A549 (cell line): ENCODE measurements around the gene ZNF296. TPM values are rescaled to one million over a fixed set of nuclear protein-coding genes. Genes with fewer than 3 reads are reported as not detected.
A peak's percentile ranks its signal among the peaks of the same experiment; 100 is the strongest.

Source experiments
- ATAC-seq, 2 experiments: fragments of 200-7000 bp in 1 of 2; fragments of >200 bp in 1 of 2; cut with Nextera tagmentation in 1 of 2; cut with Tn5 transposase in 1 of 2; 3 replicates each; pipeline versions ENCODE4 v1.8.0 to v1.9.1; 2018 to 2020; ENCODE audit warnings: mild to moderate bottlenecking in 1 of 2, moderate library complexity in 1 of 2
- CTCF ChIA-PET: fragments of 300-600 bp; sonication (Branson Sonifier 250); formaldehyde crosslinking; extraction: SDS; loops from one replicate; lab custom pipeline; 2021; ENCODE audit warnings: antibody characterized with exemption, inconsistent platforms; lab: Yijun Ruan, JAX
- POLR2A ChIA-PET: fragments of 350-600 bp; formaldehyde crosslinking; extraction: SDS; loops from one replicate; lab custom pipeline; 2021; ENCODE audit warnings: antibody characterized with exemption, inconsistent platforms; lab: Yijun Ruan, JAX
- DNase-seq, 2 experiments: peaks; one replicate each; pipeline versions ENCODE4 v3.0.0 to v3.0.0-alpha.2; 2011 to 2016; ENCODE audit warnings: low read depth in 1 of 2, low spot score in 1 of 2
- FAIRE-seq: peaks from 2 replicates; lab custom pipeline; 2011; peaks lifted over from hg19 to GRCh38; lab: Jason Lieb, UNC
- H3K27ac ChIP-seq, 2 experiments: fragments of >200 bp; sonication (Bioruptor Twin); formaldehyde crosslinking; 3 replicates each; pipeline ENCODE4 v1.5.1; 2016 to 2017
- H3K4me1 ChIP-seq: fragments of >200 bp; sonication (Bioruptor Twin); formaldehyde crosslinking; 3 replicates; pipeline ENCODE4 v1.6.1; 2016
- H3K4me2 ChIP-seq: fragments of >200 bp; sonication (Bioruptor Twin); formaldehyde crosslinking; 3 replicates; pipeline ENCODE4 v1.6.1; 2016
- H3K4me3 ChIP-seq: fragments of >200 bp; sonication (Bioruptor Twin); formaldehyde crosslinking; 3 replicates; pipeline ENCODE4 v1.5.1; 2016
- H3K9me3 ChIP-seq: fragments of >200 bp; sonication (Bioruptor Twin); formaldehyde crosslinking; 3 replicates; pipeline ENCODE4 v1.6.1; 2016
- CBX8 ChIP-seq: fragments of 200-600 bp; sonication (generic); IDR thresholded peaks from 2 replicates; pipeline ENCODE4 v1.6.1; 2016
- CEBPB ChIP-seq, 2 experiments: fragments of >200 bp in 1 of 2; sonication (Bioruptor Twin) in 1 of 2; formaldehyde crosslinking in 1 of 2; IDR thresholded peaks; 2 replicates each; pipeline ENCODE4 v1.6.1; 2012 to 2016
- CHD2 ChIP-seq: fragments of 150-350 bp; IDR thresholded peaks from 2 replicates; pipeline ENCODE4 v1.6.1; 2014; ENCODE audit warnings: low read length; ENCODE audit not compliant: partially characterized antibody
- CHD4 ChIP-seq: fragments of 200-600 bp; sonication (generic); IDR thresholded peaks from 2 replicates; pipeline ENCODE4 v1.6.1; 2016; ENCODE audit warnings: antibody characterized with exemption, mild to moderate bottlenecking, borderline replicate concordance
- EHF ChIP-seq: fragments of 250-450 bp; sonication (Bioruptor Pico); IDR thresholded peaks from 2 replicates; pipeline ENCODE4 v1.5.0; 2020; ENCODE audit warnings: mild to moderate bottlenecking
- EHMT2 ChIP-seq: fragments of 200-600 bp; sonication (generic); IDR thresholded peaks from 2 replicates; pipeline ENCODE4 v1.6.1; 2016; ENCODE audit warnings: antibody characterized with exemption, low read depth, mild to moderate bottlenecking, moderate library complexity
- ESRRA ChIP-seq: fragments of 150-350 bp; IDR thresholded peaks from 2 replicates; pipeline ENCODE4 v1.6.1; 2014; ENCODE audit warnings: mild to moderate bottlenecking, low read length, borderline replicate concordance
- GATA3 ChIP-seq: IDR thresholded peaks from 2 replicates; pipeline ENCODE4 v1.6.1; 2012; ENCODE audit warnings: borderline replicate concordance
- HDAC2 ChIP-seq: fragments of 200-600 bp; sonication (generic); IDR thresholded peaks from 2 replicates; pipeline ENCODE4 v1.6.1; 2016
- HEYL ChIP-seq: fragments of 250-450 bp; sonication (Bioruptor Pico); IDR thresholded peaks from 2 replicates; pipeline ENCODE4 v1.8.0; 2021; ENCODE audit warnings: mild to moderate bottlenecking, moderate library complexity
- HOXB5 ChIP-seq: fragments of 250-450 bp; sonication (Bioruptor Pico); IDR thresholded peaks from 2 replicates; pipeline ENCODE4 v1.5.0; 2020; ENCODE audit warnings: mild to moderate bottlenecking, moderate library complexity
- JUN ChIP-seq, 2 experiments: fragments of >200 bp; sonication (Bioruptor Twin); formaldehyde crosslinking; IDR thresholded peaks; 2 replicates in 1 of 2; 3 replicates in 1 of 2; pipeline ENCODE4 v1.6.1; 2016 to 2017
- KDM1A ChIP-seq: fragments of 200-600 bp; sonication (generic); IDR thresholded peaks from 2 replicates; pipeline ENCODE4 v1.6.1; 2016; ENCODE audit warnings: low read depth, mild to moderate bottlenecking
- MAFK ChIP-seq: fragments of 450-650 bp; IDR thresholded peaks from 2 replicates; pipeline ENCODE4 v1.6.1; 2014; ENCODE audit not compliant: partially characterized antibody
- MAZ ChIP-seq: fragments of 150-350 bp; IDR thresholded peaks from 2 replicates; pipeline ENCODE4 v1.6.1; 2014; ENCODE audit warnings: antibody characterized with exemption, low read depth, low read length, borderline replicate concordance
- MYC ChIP-seq: IDR thresholded peaks from 2 replicates; pipeline ENCODE4 v1.6.1; 2012; ENCODE audit warnings: mild to moderate bottlenecking, inconsistent platforms, low read length, improper control_type of control experiment, borderline replicate concordance
- POLR2AphosphoS2 ChIP-seq: conservative IDR thresholded peaks from 2 replicates; pipeline ENCODE4 v1.6.1; 2012; ENCODE audit warnings: low read length, improper control_type of control experiment, inconsistent platforms
- RNF2 ChIP-seq: fragments of 200-600 bp; sonication (generic); IDR thresholded peaks from 2 replicates; pipeline ENCODE4 v1.6.1; 2016; ENCODE audit warnings: low read depth, mild to moderate bottlenecking, antibody characterized with exemption, moderate library complexity, borderline replicate concordance
- TP53 ChIP-seq: fragments of 250-450 bp; sonication (Bioruptor Pico); IDR thresholded peaks from 2 replicates; pipeline ENCODE4 v1.5.0; 2021; ENCODE audit warnings: mild to moderate bottlenecking, moderate library complexity
- WGBS: methylation state at CpG from one replicate; pipeline ENCODE4 v1.1.6; 2017; ENCODE audit errors: missing lambda C conversion rate; 5-methylcytosine and 5-hydroxymethylcytosine counted together
- polyA plus RNA-seq, 4 experiments: library from polyadenylated mRNA; depleted of rRNA in 3 of 4; stranded (reverse); fragments of >200 nt; fragmentation: RNase III in 1 of 4; extraction: RNeasy Plus Mini Kit Qiagen cat#74134 plus additional on column Dnase treatment in 1 of 4; gene quantifications; 2 replicates in 3 of 4; 3 replicates in 1 of 4; pipeline ENCODE4 v1.2.3, GENCODE V29; 2011 to 2017
- TF ChIP-seq, protein P1 (sequence below): fragments of 150-350 bp; IDR thresholded peaks from 2 replicates; pipeline ENCODE4 v1.6.1; 2014; ENCODE audit warnings: low read depth, mild to moderate bottlenecking, low read length
- TF ChIP-seq, protein P2 (sequence below): fragments of >200 bp; sonication (Bioruptor Twin); formaldehyde crosslinking; IDR thresholded peaks from 3 replicates; pipeline ENCODE4 v1.6.1; 2016
- TF ChIP-seq, protein P3 (sequence below): fragments of 250-450 bp; sonication (Bioruptor Pico); IDR thresholded peaks from 2 replicates; pipeline ENCODE4 v1.5.0; 2021; ENCODE audit warnings: mild to moderate bottlenecking, moderate library complexity, borderline replicate concordance
- TF ChIP-seq, protein P4 (sequence below): fragments of 200-600 bp; sonication (generic); IDR thresholded peaks from 2 replicates; pipeline ENCODE4 v1.6.1; 2016; ENCODE audit warnings: antibody characterized with exemption, mild to moderate bottlenecking, moderate library complexity

ZNF296 gene
- polyA plus RNA-seq, 2 of the 4 experiments (the other 2 are of a cell fraction): 0.34 to 2.7 TPM

DNA sequence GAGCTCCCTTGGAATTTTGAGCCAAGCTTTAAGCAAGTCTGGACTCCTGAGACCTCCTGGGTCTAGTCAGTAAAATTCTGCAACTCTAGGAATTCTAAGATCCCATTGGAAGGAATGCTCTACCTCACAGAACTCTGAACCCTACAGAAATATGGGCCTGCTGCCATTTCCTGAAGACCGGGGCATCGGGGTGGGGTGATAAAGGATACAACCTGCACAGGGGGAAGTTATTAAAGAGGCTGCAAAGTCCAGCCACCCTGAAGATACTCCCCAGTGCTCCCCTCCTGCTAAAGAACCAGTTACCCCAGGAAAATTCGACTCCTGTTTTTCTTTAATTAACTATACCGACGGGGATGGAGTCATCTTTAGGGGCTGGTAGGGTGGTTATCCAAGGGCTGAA, 14.3 kb upstream of the ZNF296 start:
- no peak for FAIRE-seq
- TF ChIP-seq RNF2 (no peak), POLR2AphosphoS2 (no peak)
- TF ChIP-seq, protein P1, sequence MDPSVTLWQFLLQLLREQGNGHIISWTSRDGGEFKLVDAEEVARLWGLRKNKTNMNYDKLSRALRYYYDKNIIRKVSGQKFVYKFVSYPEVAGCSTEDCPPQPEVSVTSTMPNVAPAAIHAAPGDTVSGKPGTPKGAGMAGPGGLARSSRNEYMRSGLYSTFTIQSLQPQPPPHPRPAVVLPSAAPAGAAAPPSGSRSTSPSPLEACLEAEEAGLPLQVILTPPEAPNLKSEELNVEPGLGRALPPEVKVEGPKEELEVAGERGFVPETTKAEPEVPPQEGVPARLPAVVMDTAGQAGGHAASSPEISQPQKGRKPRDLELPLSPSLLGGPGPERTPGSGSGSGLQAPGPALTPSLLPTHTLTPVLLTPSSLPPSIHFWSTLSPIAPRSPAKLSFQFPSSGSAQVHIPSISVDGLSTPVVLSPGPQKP: no peak
- TF ChIP-seq, protein P2, sequence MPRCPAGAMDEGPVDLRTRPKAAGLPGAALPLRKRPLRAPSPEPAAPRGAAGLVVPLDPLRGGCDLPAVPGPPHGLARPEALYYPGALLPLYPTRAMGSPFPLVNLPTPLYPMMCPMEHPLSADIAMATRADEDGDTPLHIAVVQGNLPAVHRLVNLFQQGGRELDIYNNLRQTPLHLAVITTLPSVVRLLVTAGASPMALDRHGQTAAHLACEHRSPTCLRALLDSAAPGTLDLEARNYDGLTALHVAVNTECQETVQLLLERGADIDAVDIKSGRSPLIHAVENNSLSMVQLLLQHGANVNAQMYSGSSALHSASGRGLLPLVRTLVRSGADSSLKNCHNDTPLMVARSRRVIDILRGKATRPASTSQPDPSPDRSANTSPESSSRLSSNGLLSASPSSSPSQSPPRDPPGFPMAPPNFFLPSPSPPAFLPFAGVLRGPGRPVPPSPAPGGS: no peak
- ChIA-PET POLR2A (interaction anchor here (0.5 to 2.9 kb wide), 4 partner anchors 11 to 88 kb away, joined by 3 to 23 read pairs (median 17); partner anchors contain the start of genes BLOC1S3, CLASRP, GEMIN7 and TRAPPC6A), CTCF (interaction anchor here (0.6 to 1.8 kb wide), 5 partner anchors 13 to 31 kb away, joined by 3 to 6 read pairs (median 4); partner anchors contain the start of gene ZNF296)
- peak overlapping the region; percentile 39 for H3K4me3 ChIP-seq
- H3K4me2 ChIP-seq: peak overlapping the region; percentile 96
- DNase-seq: no peak
- H3K4me1 ChIP-seq: peaks cover 26% of the 10 kb centered on the region
- no peak for ATAC-seq
- WGBS: 72% methylated on average over 5 of the region's 5 CpGs
- H3K27ac ChIP-seq: peak overlapping the region; percentile 59 to 83
- H3K9me3 ChIP-seq: no peaks in the 10 kb centered on the region

DNA sequence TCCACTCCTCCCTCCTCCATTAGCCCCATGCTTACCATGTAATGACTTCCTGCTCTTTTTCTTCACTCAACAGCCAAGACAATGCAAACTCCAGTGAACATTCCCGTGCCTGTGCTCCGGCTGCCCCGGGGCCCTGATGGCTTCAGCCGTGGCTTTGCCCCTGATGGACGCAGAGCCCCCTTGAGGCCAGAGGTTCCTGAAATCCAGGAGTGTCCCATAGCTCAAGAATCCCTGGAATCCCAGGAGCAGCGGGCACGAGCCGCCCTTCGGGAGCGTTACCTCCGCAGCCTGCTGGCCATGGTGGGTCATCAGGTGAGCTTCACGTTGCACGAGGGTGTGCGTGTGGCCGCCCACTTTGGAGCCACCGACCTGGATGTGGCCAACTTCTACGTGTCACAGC, 13.8 kb upstream of the ZNF296 start:
- Histone ChIP-seq H3K4me2 (no peak overlapping the region), H3K4me3 (no peak overlapping the region), H3K27ac (no peak overlapping the region), H3K4me1 (peaks cover 20% of the 10 kb centered on the region), H3K9me3 (no peaks in the 10 kb centered on the region)
- POLR2A ChIA-PET: interaction anchor here (0.5 kb wide), 1 partner anchor 10 kb away, joined by 3 read pairs; no protein-coding TSS in a partner anchor
- CTCF ChIA-PET: interaction anchor here (0.6 to 1.8 kb wide), 10 partner anchors 10 to 52 kb away, joined by 3 to 6 read pairs (median 4); partner anchors contain the start of gene ZNF296
- no peak for ATAC-seq
- FAIRE-seq: no peak
- DNase-seq: no peak
- WGBS: 93% methylated on average over 17 of the region's 17 CpGs
- TF ChIP-seq MAFK (no peak), HDAC2 (no peak), CBX8 (no peak), EHF (CRISPR knock-in tag) (no peak), KDM1A (no peak), JUN (IDR thresholded peaks at IDR 0.05) (no peak), GATA3 (no peak), ESRRA (no peak), CEBPB (IDR thresholded peaks at IDR 0.05) (no peak), MAZ (no peak), EHMT2 (no peak), TP53 (CRISPR knock-in tag) (no peak), CHD2 (no peak), HOXB5 (no peak), MYC (no peak), CHD4 (no peak), HEYL (CRISPR knock-in tag) (no peak)
- TF ChIP-seq, protein P3, sequence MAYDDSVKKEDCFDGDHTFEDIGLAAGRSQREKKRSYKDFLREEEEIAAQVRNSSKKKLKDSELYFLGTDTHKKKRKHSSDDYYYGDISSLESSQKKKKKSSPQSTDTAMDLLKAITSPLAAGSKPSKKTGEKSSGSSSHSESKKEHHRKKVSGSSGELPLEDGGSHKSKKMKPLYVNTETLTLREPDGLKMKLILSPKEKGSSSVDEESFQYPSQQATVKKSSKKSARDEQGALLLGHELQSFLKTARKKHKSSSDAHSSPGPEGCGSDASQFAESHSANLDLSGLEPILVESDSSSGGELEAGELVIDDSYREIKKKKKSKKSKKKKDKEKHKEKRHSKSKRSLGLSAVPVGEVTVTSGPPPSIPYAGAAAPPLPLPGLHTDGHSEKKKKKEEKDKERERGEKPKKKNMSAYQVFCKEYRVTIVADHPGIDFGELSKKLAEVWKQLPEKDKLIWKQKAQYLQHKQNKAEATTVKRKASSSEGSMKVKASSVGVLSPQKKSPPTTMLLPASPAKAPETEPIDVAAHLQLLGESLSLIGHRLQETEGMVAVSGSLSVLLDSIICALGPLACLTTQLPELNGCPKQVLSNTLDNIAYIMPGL: no peak
- TF ChIP-seq, protein P4, sequence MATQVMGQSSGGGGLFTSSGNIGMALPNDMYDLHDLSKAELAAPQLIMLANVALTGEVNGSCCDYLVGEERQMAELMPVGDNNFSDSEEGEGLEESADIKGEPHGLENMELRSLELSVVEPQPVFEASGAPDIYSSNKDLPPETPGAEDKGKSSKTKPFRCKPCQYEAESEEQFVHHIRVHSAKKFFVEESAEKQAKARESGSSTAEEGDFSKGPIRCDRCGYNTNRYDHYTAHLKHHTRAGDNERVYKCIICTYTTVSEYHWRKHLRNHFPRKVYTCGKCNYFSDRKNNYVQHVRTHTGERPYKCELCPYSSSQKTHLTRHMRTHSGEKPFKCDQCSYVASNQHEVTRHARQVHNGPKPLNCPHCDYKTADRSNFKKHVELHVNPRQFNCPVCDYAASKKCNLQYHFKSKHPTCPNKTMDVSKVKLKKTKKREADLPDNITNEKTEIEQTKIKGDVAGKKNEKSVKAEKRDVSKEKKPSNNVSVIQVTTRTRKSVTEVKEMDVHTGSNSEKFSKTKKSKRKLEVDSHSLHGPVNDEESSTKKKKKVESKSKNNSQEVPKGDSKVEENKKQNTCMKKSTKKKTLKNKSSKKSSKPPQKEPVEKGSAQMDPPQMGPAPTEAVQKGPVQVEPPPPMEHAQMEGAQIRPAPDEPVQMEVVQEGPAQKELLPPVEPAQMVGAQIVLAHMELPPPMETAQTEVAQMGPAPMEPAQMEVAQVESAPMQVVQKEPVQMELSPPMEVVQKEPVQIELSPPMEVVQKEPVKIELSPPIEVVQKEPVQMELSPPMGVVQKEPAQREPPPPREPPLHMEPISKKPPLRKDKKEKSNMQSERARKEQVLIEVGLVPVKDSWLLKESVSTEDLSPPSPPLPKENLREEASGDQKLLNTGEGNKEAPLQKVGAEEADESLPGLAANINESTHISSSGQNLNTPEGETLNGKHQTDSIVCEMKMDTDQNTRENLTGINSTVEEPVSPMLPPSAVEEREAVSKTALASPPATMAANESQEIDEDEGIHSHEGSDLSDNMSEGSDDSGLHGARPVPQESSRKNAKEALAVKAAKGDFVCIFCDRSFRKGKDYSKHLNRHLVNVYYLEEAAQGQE: no peak
